Measurements from ENCODE around the gene PITPNC1. TPM values are rescaled to one million over a fixed set of nuclear protein-coding genes. Genes with fewer than 3 reads are reported as not detected.
A peak's percentile ranks its signal among the peaks of the same experiment; 100 is the strongest.

Gene PITPNC1
- total and polyA plus RNA-seq, 4 experiments from 2014 or later, result 68.4 to 124 (median 89.9) TPM

DNA sequence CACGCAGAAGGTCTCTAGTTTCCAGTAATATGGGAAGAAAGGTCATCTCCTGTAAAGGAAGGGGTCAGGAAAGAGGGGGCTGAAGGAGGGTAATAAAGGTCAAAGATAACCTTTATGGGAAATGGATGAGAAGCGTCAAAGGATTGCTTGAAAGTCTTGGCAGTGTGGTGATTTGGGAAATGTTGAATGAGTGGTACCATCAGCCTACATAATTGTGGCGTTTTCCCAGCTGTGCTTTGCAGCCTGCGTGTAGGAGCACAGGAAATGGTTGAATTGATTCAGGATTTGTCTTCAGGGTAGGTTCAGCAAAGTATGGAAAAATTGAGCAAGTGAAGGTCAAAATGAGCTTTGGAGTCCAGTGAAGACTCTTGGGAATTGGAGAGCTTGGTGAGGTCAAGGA lies 224.8 kb downstream of the PITPNC1 start:
- intact Hi-C loops (cut with micrococcal nuclease), result loop anchor here (2.0 to 5.0 kb wide), 2 partner anchors 85 to 127 kb away; no protein-coding TSS in a partner anchor
- ChIA-PET CTCF (ENCODE audit: partially characterized antibody) (interaction anchor here (1.5 to 3.3 kb wide), 5 partner anchors 127 to 227 kb away, joined by 6 to 29 read pairs (median 9); partner anchors contain the start of gene PITPNC1), POLR2A (ENCODE audit: partially characterized antibody) (interaction anchor here (1.4 kb wide), 1 partner anchor 224 kb away, joined by 3 read pairs; no protein-coding TSS in a partner anchor)
- H3K27me3 Mint-ChIP-seq, result no peaks in the 10 kb centered on the region
- H3K4me1 Mint-ChIP-seq, result peaks cover 11 to 22% (median 18%) of the 10 kb centered on the region in 4 donors
- peaks cover 10 to 12% of the 10 kb centered on the region in 2 donors for H3K36me3 Mint-ChIP-seq
- Histone ChIP-seq H3K9me3 (ENCODE audit: control insufficient read depth in 1 of 2, low read length in 2 of 2) (no peaks in the 10 kb centered on the region), H3K4me3 (ENCODE audit: low read length in 2 of 2) (no peak overlapping the region), H3K27ac (ENCODE audit: low read depth, low read length) (no peak overlapping the region), H3K27me3 (ENCODE audit: insufficient read depth, low read length) (no peaks in the 10 kb centered on the region), H3K36me3 (ENCODE audit: insufficient read depth, low read length) (no peaks in the 10 kb centered on the region), H3K4me1 (ENCODE audit: insufficient read depth, low read length) (no peaks in the 10 kb centered on the region)
- no peak overlapping the region for H3K4me3 Mint-ChIP-seq
- H3K27ac Mint-ChIP-seq, result peak overlapping the region in 5 of 7 donors; percentile 22 to 62 (median 30)
- no peaks in the 10 kb centered on the region for H3K9me3 Mint-ChIP-seq
- DNase-seq, result no peak

- Mint-ChIP-seq H3K27ac (peak overlapping the region in 5 of 7 donors; percentile 15 to 62 (median 23)), H3K4me3 (no peak overlapping the region), H3K36me3 (peaks cover 10 to 14% of the 10 kb centered on the region in 2 donors), H3K9me3 (no peaks in the 10 kb centered on the region), H3K4me1 (peaks cover 11 to 20% (median 18%) of the 10 kb centered on the region in 4 donors), H3K27me3 (no peaks in the 10 kb centered on the region)
- DNase-seq, result no peak
- Histone ChIP-seq H3K4me3 (ENCODE audit: low read length in 2 of 2) (no peak overlapping the region), H3K4me1 (ENCODE audit: insufficient read depth, low read length) (no peaks in the 10 kb centered on the region), H3K36me3 (ENCODE audit: insufficient read depth, low read length) (no peaks in the 10 kb centered on the region), H3K27me3 (ENCODE audit: insufficient read depth, low read length) (no peaks in the 10 kb centered on the region), H3K9me3 (ENCODE audit: control insufficient read depth in 1 of 2, low read length in 2 of 2) (no peaks in the 10 kb centered on the region), H3K27ac (ENCODE audit: low read depth, low read length) (no peak overlapping the region)
- intact Hi-C loops (cut with micrococcal nuclease), result loop anchor here (2.0 to 5.0 kb wide), 2 partner anchors 85 to 128 kb away; no protein-coding TSS in a partner anchor
- CTCF ChIA-PET (ENCODE audit: partially characterized antibody), result interaction anchor here (0.7 to 3.3 kb wide), 7 partner anchors 16 to 230 kb away, joined by 3 to 29 read pairs (median 9); partner anchors contain the start of gene PITPNC1
- POLR2A ChIA-PET (ENCODE audit: partially characterized antibody), result interaction anchor here (1.4 kb wide), 1 partner anchor 225 kb away, joined by 3 read pairs; no protein-coding TSS in a partner anchor
These were observed 225.4 kb downstream of the PITPNC1 start for GRCh38 chr17:67602444-67602843.

GRCh38 chr17:67602974-67603373 lies 225.9 kb downstream of the PITPNC1 start:
- Histone ChIP-seq H3K27ac (ENCODE audit: low read depth, low read length) (no peak overlapping the region), H3K4me3 (ENCODE audit: low read length in 2 of 2) (no peak overlapping the region), H3K36me3 (ENCODE audit: insufficient read depth, low read length) (no peaks in the 10 kb centered on the region), H3K4me1 (ENCODE audit: insufficient read depth, low read length) (no peaks in the 10 kb centered on the region), H3K9me3 (ENCODE audit: control insufficient read depth in 1 of 2, low read length in 2 of 2) (no peaks in the 10 kb centered on the region), H3K27me3 (ENCODE audit: insufficient read depth, low read length) (no peaks in the 10 kb centered on the region)
- H3K4me3 Mint-ChIP-seq, result no peak overlapping the region
- intact Hi-C loops (cut with micrococcal nuclease), result loop anchor here (1.0 to 5.0 kb wide), 3 partner anchors 84 to 229 kb away; no protein-coding TSS in a partner anchor
- H3K27ac Mint-ChIP-seq, result peak overlapping the region in 4 of 7 donors; percentile 26 to 86 (median 66)
- H3K4me1 Mint-ChIP-seq, result peaks cover 11 to 17% (median 16%) of the 10 kb centered on the region in 4 donors
- ChIA-PET POLR2A (ENCODE audit: partially characterized antibody) (interaction anchor here (1.4 kb wide), 1 partner anchor 225 kb away, joined by 3 read pairs; no protein-coding TSS in a partner anchor), CTCF (ENCODE audit: partially characterized antibody) (interaction anchor here (0.7 to 3.3 kb wide), 7 partner anchors 16 to 231 kb away, joined by 3 to 29 read pairs (median 9); partner anchors contain the start of gene PITPNC1)
- H3K36me3 Mint-ChIP-seq, result peaks cover 10 to 15% of the 10 kb centered on the region in 2 donors
- H3K9me3 Mint-ChIP-seq, result no peaks in the 10 kb centered on the region
- H3K27me3 Mint-ChIP-seq, result no peaks in the 10 kb centered on the region
- peak; percentile 41 to 55 (median 47) for DNase-seq

- Histone ChIP-seq H3K27ac (ENCODE audit: low read depth, low read length) (no peak overlapping the region), H3K4me1 (ENCODE audit: insufficient read depth, low read length) (no peaks in the 10 kb centered on the region), H3K36me3 (ENCODE audit: insufficient read depth, low read length) (peaks cover 6% of the 10 kb centered on the region), H3K9me3 (ENCODE audit: control insufficient read depth in 1 of 2, low read length in 2 of 2) (no peaks in the 10 kb centered on the region), H3K27me3 (ENCODE audit: insufficient read depth, low read length) (no peaks in the 10 kb centered on the region), H3K4me3 (ENCODE audit: low read length in 2 of 2) (no peak overlapping the region)
- intact Hi-C loops (cut with micrococcal nuclease), result no loop called here
- ChIA-PET CTCF (ENCODE audit: partially characterized antibody) (interaction anchor here (1.9 kb wide), 1 partner anchor 230 kb away, joined by 18 read pairs; no protein-coding TSS in a partner anchor), POLR2A (ENCODE audit: partially characterized antibody) (no interaction called here)
- Mint-ChIP-seq H3K4me3 (no peak overlapping the region), H3K9me3 (no peaks in the 10 kb centered on the region), H3K27me3 (no peaks in the 10 kb centered on the region), H3K4me1 (peaks cover 10 to 16% (median 12%) of the 10 kb centered on the region in 4 donors), H3K36me3 (peaks cover 15 to 19% of the 10 kb centered on the region in 2 donors), H3K27ac (peak overlapping the region in 2 of 7 donors; percentile 0 to 10)
- no peak for DNase-seq
These were observed 228.3 kb downstream of the PITPNC1 start for GRCh38 chr17:67605256-67605912.

DNA sequence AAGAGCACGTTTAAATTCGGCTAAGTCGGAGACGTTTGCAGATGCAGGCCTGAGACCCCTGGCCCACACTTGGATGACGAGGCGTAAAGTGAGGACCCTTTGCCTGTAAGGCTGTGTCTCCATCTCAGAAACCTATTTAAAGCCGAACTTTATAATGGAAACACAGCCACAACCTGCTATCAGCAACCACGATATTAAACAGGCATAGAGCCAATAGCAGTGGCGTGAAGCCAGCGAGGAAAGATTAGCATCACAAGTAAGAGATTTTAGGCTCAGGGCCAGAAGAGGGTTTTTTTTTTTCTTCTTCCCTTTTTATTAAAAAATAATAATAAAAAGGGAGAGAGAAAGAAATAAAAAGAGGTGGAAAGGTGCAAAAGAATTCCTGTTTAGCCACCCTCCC lies 229.4 kb downstream of the PITPNC1 start:
- POLR2A ChIA-PET (ENCODE audit: partially characterized antibody), result no interaction called here
- CTCF ChIA-PET (ENCODE audit: partially characterized antibody), result interaction anchor here (0.6 to 1.5 kb wide), 2 partner anchors 228 to 253 kb away, joined by 3 read pairs; no protein-coding TSS in a partner anchor

DNA sequence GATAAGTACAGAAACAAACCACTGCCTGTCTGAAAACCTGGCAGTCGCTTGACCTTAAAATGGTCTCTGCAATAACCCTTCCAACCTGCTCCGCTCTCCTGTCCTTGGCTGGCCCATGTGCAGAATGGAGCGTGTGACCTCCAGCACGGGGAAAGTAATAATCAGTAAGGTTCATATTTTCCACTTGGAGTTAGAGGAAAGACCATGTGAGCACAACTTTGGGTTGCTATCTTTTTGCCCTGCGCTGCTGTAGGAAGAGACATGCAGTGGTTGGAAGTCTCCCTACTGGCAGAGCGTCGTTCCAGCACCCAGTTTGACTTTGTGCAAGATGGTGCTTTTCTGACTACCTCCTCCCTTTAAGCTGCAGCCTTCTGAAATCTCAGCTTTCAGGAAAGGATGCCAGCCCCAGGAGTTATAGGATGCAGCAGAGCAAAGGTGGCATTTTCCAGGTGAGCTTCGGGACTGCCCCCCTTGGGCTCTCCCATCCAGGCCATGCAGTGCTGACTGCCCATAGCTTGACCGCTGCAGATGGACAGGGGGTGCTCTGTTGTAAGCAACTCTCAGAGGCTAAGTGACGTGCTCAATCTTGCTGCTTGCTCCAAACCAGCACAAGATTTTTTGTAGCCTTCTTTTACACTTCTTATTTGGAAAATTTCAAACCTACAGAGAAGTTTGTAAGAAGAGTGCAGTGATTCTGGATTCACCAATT lies 230.0 kb downstream of the PITPNC1 start:
- Histone ChIP-seq H3K36me3 (ENCODE audit: insufficient read depth, low read length) (peaks cover 6% of the 10 kb centered on the region), H3K27me3 (ENCODE audit: insufficient read depth, low read length) (no peaks in the 10 kb centered on the region), H3K27ac (ENCODE audit: low read depth, low read length) (no peak overlapping the region), H3K4me3 (ENCODE audit: low read length in 2 of 2) (no peak overlapping the region), H3K4me1 (ENCODE audit: insufficient read depth, low read length) (no peaks in the 10 kb centered on the region), H3K9me3 (ENCODE audit: control insufficient read depth in 1 of 2, low read length in 2 of 2) (no peaks in the 10 kb centered on the region)
- peaks cover 7 to 14% (median 12%) of the 10 kb centered on the region in 4 donors for H3K4me1 Mint-ChIP-seq
- intact Hi-C loops (cut with micrococcal nuclease), result no loop called here
- H3K36me3 Mint-ChIP-seq, result peaks cover 15 to 19% of the 10 kb centered on the region in 2 donors
- DNase-seq, result no peak
- no peak overlapping the region for H3K4me3 Mint-ChIP-seq
- CTCF ChIA-PET (ENCODE audit: partially characterized antibody), result interaction anchor here (0.6 to 1.5 kb wide), 3 partner anchors 228 to 253 kb away, joined by 3 read pairs; no protein-coding TSS in a partner anchor
- POLR2A ChIA-PET (ENCODE audit: partially characterized antibody), result no interaction called here
- H3K27ac Mint-ChIP-seq, result peak overlapping the region in 2 of 7 donors; percentile 45 to 48
- no peaks in the 10 kb centered on the region for H3K9me3 Mint-ChIP-seq
- H3K27me3 Mint-ChIP-seq, result no peaks in the 10 kb centered on the region

More for the DNA sequence above, 229.4 kb downstream of the PITPNC1 start:
- Histone ChIP-seq H3K4me3 (ENCODE audit: low read length in 2 of 2) (no peak overlapping the region), H3K27me3 (ENCODE audit: insufficient read depth, low read length) (no peaks in the 10 kb centered on the region), H3K4me1 (ENCODE audit: insufficient read depth, low read length) (no peaks in the 10 kb centered on the region), H3K9me3 (ENCODE audit: control insufficient read depth in 1 of 2, low read length in 2 of 2) (no peaks in the 10 kb centered on the region), H3K36me3 (ENCODE audit: insufficient read depth, low read length) (peaks cover 6% of the 10 kb centered on the region), H3K27ac (ENCODE audit: low read depth, low read length) (no peak overlapping the region)
- Mint-ChIP-seq H3K27ac (peak overlapping the region in 1 of 7 donors; percentile 48), H3K4me1 (peaks cover 9 to 17% (median 12%) of the 10 kb centered on the region in 4 donors), H3K27me3 (no peaks in the 10 kb centered on the region), H3K4me3 (no peak overlapping the region), H3K9me3 (no peaks in the 10 kb centered on the region), H3K36me3 (peaks cover 15 to 19% of the 10 kb centered on the region in 2 donors)
- intact Hi-C loops (cut with micrococcal nuclease), result no loop called here
- DNase-seq, result no peak

All from CD4-positive, alpha-beta memory T cell (primary cell).